HepG2 (cell line): ENCODE data around the gene EPB41L3. TPM values are rescaled to one million over a fixed set of nuclear protein-coding genes. Genes with fewer than 3 reads are reported as not detected.

Experiments used
- polyA plus RNA-seq, 8 experiments: library from polyadenylated mRNA; depleted of rRNA in 3 of 8; stranded (reverse) in 7 of 8; unstranded in 1 of 8; fragments of >200 nt; fragmentation: Illumina TruSeq in 4 of 8; extraction: Trizol in 4 of 8; gene quantifications; 2 replicates each; pipeline versions ENCODE4 v1.2.1 to v1.2.3, GENCODE V29; 2011 to 2016; ENCODE audit warnings: low read depth in 4 of 8, missing spikeins in 1 of 8, mixed read lengths in 1 of 8; ENCODE audit not compliant: insufficient read depth in 1 of 8
- total RNA-seq, 5 experiments: library from RNA; depleted of rRNA; stranded (reverse); fragments of >200 nt; fragmentation: Illumina TruSeq; extraction: Trizol; gene quantifications; 2 replicates each; pipeline ENCODE4 v1.2.3, GENCODE V29; 2016; ENCODE audit warnings: low read depth in 1 of 5

EPB41L3 gene
- total and polyA plus RNA-seq, 2 of the 13 experiments (the other 11 are each of a cell fraction or from before 2014, with no cell fraction given) = not detected

Other genes starting within 250 kb of the EPB41L3 start
- 14.4 and 15.9 TPM in 2 replicates for gene ZBTB14, start 248.3 kb downstream of the EPB41L3 start, total RNA-seq (2016; rRNA removed; fragmentation: Illumina TruSeq; extraction: Trizol)
- 5.5 and 8.0 TPM in 2 replicates for gene ZBTB14, start 248.3 kb downstream of the EPB41L3 start, polyA plus RNA-seq (2011; rRNA removed)